Liver (tissue), 9 donors: Measurements from ENCODE around the gene TRIO. TPM values are rescaled to one million over a fixed set of nuclear protein-coding genes. Genes with fewer than 3 reads are reported as not detected.

Source experiments
- DNase-seq: peaks from one replicate; pipeline ENCODE4 v3.0.0-alpha.2; 2017; ENCODE audit warnings: low spot score
- H3K27ac ChIP-seq, 2 donors: one replicate each; pipeline ENCODE4 v1.7.0; 2013; ENCODE audit warnings: inconsistent platforms in 2 of 2, low read length in 2 of 2, control low read depth in 1 of 2, low read depth in 1 of 2, mild to moderate bottlenecking in 1 of 2
- H3K27me3 ChIP-seq, 4 donors: one replicate each; pipeline versions ENCODE4 v1.6.1 to v1.7.0; 2013; ENCODE audit warnings: low read length in 3 of 4, inconsistent platforms in 1 of 4, mild to moderate bottlenecking in 1 of 4, moderate library complexity in 1 of 4; ENCODE audit not compliant: control insufficient read depth in 4 of 4, insufficient read depth in 4 of 4
- H3K36me3 ChIP-seq, 4 donors: one replicate each; pipeline versions ENCODE4 v1.6.1 to v1.7.0; 2013; ENCODE audit warnings: low read length in 3 of 4, mild to moderate bottlenecking in 3 of 4, low read depth in 1 of 4, moderate library complexity in 1 of 4; ENCODE audit not compliant: control insufficient read depth in 4 of 4, insufficient read depth in 3 of 4
- H3K4me1 ChIP-seq, 4 donors: one replicate each; pipeline versions ENCODE4 v1.6.1 to v1.7.0; 2013; ENCODE audit warnings: low read length in 3 of 4, mild to moderate bottlenecking in 3 of 4, moderate library complexity in 1 of 4; ENCODE audit not compliant: control insufficient read depth in 4 of 4, insufficient read depth in 4 of 4
- H3K4me3 ChIP-seq, 3 donors: one replicate each; pipeline versions ENCODE4 v1.6.1 to v1.7.0; 2013; ENCODE audit warnings: low read length in 3 of 3, control low read depth in 1 of 3, low read depth in 1 of 3, mild to moderate bottlenecking in 1 of 3
- H3K9ac ChIP-seq, 2 donors: one replicate each; pipeline ENCODE4 v1.7.0; 2013; ENCODE audit warnings: low read length in 2 of 2, mild to moderate bottlenecking in 2 of 2, moderate library complexity in 2 of 2, control low read depth in 1 of 2, low read depth in 1 of 2
- H3K9me3 ChIP-seq, 4 donors: one replicate each; pipeline versions ENCODE4 v1.6.1 to v1.7.0; 2013; ENCODE audit warnings: low read length in 3 of 4; ENCODE audit not compliant: control insufficient read depth in 4 of 4
- ATF3 ChIP-seq: IDR thresholded peaks from 2 replicates; pipeline ENCODE4 v1.6.1; 2016; ENCODE audit warnings: antibody characterized with exemption
- CTCF ChIP-seq: fragments of 150-350 bp; IDR thresholded peaks from 2 replicates; pipeline ENCODE4 v1.5.1; 2017; ENCODE audit warnings: improper control_type of control experiment, low read depth, low read length; ENCODE audit not compliant: missing input control
- EGR1 ChIP-seq, 2 donors: IDR thresholded peaks; 2 replicates each; pipeline ENCODE4 v1.6.1; 2016 to 2018; ENCODE audit warnings: antibody characterized with exemption in 2 of 2, low read depth in 2 of 2
- FOXA1 ChIP-seq: IDR thresholded peaks from 2 replicates; pipeline ENCODE4 v1.6.1; 2016; ENCODE audit warnings: antibody characterized with exemption
- GABPA ChIP-seq, 2 donors: IDR thresholded peaks in 1 of 2; conservative IDR thresholded peaks in 1 of 2; 2 replicates each; pipeline ENCODE4 v1.6.1; 2016; ENCODE audit warnings: antibody characterized with exemption in 2 of 2, mild to moderate bottlenecking in 1 of 2, moderate library complexity in 1 of 2
- HNF4A ChIP-seq, 2 donors: conservative IDR thresholded peaks; 2 replicates each; pipeline ENCODE4 v1.6.1; 2016; ENCODE audit warnings: antibody characterized with exemption in 2 of 2, mild to moderate bottlenecking in 2 of 2
- HNF4G ChIP-seq: IDR thresholded peaks from 2 replicates; pipeline ENCODE4 v1.6.1; 2016; ENCODE audit warnings: antibody characterized with exemption
- JUND ChIP-seq, 2 donors: IDR thresholded peaks; 2 replicates each; pipeline ENCODE4 v1.6.1; 2016; ENCODE audit warnings: antibody characterized with exemption in 2 of 2
- MAX ChIP-seq: IDR thresholded peaks from 2 replicates; pipeline ENCODE4 v1.6.1; 2016; ENCODE audit warnings: antibody characterized with exemption
- NR2F2 ChIP-seq: IDR thresholded peaks from 2 replicates; pipeline ENCODE4 v1.6.1; 2016; ENCODE audit warnings: antibody characterized with exemption
- RAD21 ChIP-seq, 2 donors: IDR thresholded peaks; 2 replicates each; pipeline ENCODE4 v1.6.1; 2016; ENCODE audit warnings: antibody characterized with exemption in 2 of 2, mild to moderate bottlenecking in 2 of 2
- REST ChIP-seq: IDR thresholded peaks from 2 replicates; pipeline ENCODE4 v1.6.1; 2016; ENCODE audit warnings: antibody characterized with exemption, mild to moderate bottlenecking
- RXRA ChIP-seq, 2 donors: IDR thresholded peaks; 2 replicates each; pipeline ENCODE4 v1.6.1; 2017 to 2018; ENCODE audit warnings: antibody characterized with exemption in 2 of 2, mild to moderate bottlenecking in 1 of 2
- SP1 ChIP-seq: IDR thresholded peaks from 2 replicates; pipeline ENCODE4 v1.6.1; 2018; ENCODE audit warnings: antibody characterized with exemption, mild to moderate bottlenecking
- TAF1 ChIP-seq: conservative IDR thresholded peaks from 2 replicates; pipeline ENCODE4 v1.6.1; 2016; ENCODE audit warnings: antibody characterized with exemption, mild to moderate bottlenecking
- YY1 ChIP-seq: IDR thresholded peaks from 2 replicates; pipeline ENCODE4 v1.6.1; 2016; ENCODE audit warnings: antibody characterized with exemption, mild to moderate bottlenecking
- ZBTB33 ChIP-seq: IDR thresholded peaks from 2 replicates; pipeline ENCODE4 v1.6.1; 2016; ENCODE audit warnings: antibody characterized with exemption
- WGBS: extraction: QIAGEN DNeasy Blood & Tissue Kit; methylation state at CpG from one replicate; pipeline ENCODE4 v1.1.7; 2013; 5-methylcytosine and 5-hydroxymethylcytosine counted together
- polyA plus RNA-seq, 2 donors: library from polyadenylated mRNA; stranded (reverse) in 1 of 2; unstranded in 1 of 2; fragments of 200-250 nt in 1 of 2; fragments of >200 nt in 1 of 2; fragmentation: Nextera tagmentation in 1 of 2; extraction: Ambion mirVana in 1 of 2; gene quantifications; one replicate each; pipeline versions ENCODE4 v1.2.1 to v1.2.3, GENCODE V29; 2013 to 2015
- total RNA-seq, 2 donors: library from RNA; depleted of rRNA; stranded (reverse); fragments of >200 nt; gene quantifications; one replicate each; pipeline ENCODE4 v1.2.3, GENCODE V29; 2014
- donor health status: healthy.
- donor health status: healthy.
- donor health status: healthy.
- donor health status: healthy.
- donor health status: healthy.

The TRIO gene
- total and polyA plus RNA-seq, 4 donors, result 8.5 to 86.2 (median 16.0) TPM

- TF ChIP-seq FOXA1, result no peak
Measured at GRCh38 chr5:14261856-14262611, 118.9 kb downstream of the TRIO start (continued).

GRCh38 chr5:14263113-14263512, 120.0 kb downstream of the TRIO start:
- WGBS, result 100% methylated on average over 1 of the region's 1 CpG
- Histone ChIP-seq H3K36me3 (no peaks in the 10 kb centered on the region), H3K9me3 (no peaks in the 10 kb centered on the region), H3K9ac (no peak overlapping the region), H3K27me3 (no peaks in the 10 kb centered on the region), H3K4me3 (no peak overlapping the region), H3K4me1 (peaks cover 0 to 6% (median 2%) of the 10 kb centered on the region in 4 donors), H3K27ac (no peak overlapping the region)
- no peak for DNase-seq
- TF ChIP-seq RAD21 (IDR thresholded peaks at IDR 0.05) (no peak), MAX (no peak), FOXA1 (no peak), TAF1 (no peak), ATF3 (no peak), RXRA (IDR thresholded peaks at IDR 0.05) (no peak), YY1 (no peak), EGR1 (IDR thresholded peaks at IDR 0.05; ENCODE audit: low read depth in 2 of 2) (no peak), NR2F2 (no peak), HNF4G (no peak), CTCF (no peak), ZBTB33 (no peak), SP1 (no peak), REST (no peak), GABPA (IDR thresholded peaks at IDR 0.05 in 1 of 2, conservative IDR thresholded peaks at IDR 0.05 in 1 of 2) (no peak), JUND (IDR thresholded peaks at IDR 0.05) (no peak), HNF4A (conservative IDR thresholded peaks at IDR 0.05) (no peak)
